Loucy (cell line): ENCODE measurements around the gene B4GALNT4.

Source experiments
- CTCF ChIP-seq: fragments of 200-600 bp; sonication (generic); conservative IDR thresholded peaks from 2 replicates; pipeline ENCODE4 v1.5.1; 2014; ENCODE audit warnings: mild to moderate bottlenecking, antibody characterized with exemption, low read length
- EZH2phosphoT487 ChIP-seq: fragments of 200-600 bp; IDR thresholded peaks from 2 replicates; pipeline ENCODE4 v1.6.1; 2018; ENCODE audit warnings: antibody characterized with exemption, mild to moderate bottlenecking, moderate library complexity, borderline replicate concordance

- no peak for TF ChIP-seq CTCF
- no peak for TF ChIP-seq EZH2phosphoT487
Measured at GRCh38 chr11:369336-370018, at the start of gene B4GALNT4.
